KMS-11 (cell line): ENCODE results near the gene TMEM18.
"Not testable (repeated sequence)": the region's sequence is repeated elsewhere in the genome, so short reads cannot be mapped to it uniquely, and the experiment has no call there.

Experiments
- H2AFZ ChIP-seq: fragments of 200-600 bp; sonication (generic); 2 replicates; pipeline ENCODE4 v1.6.1; 2016; ENCODE audit warnings: antibody characterized with exemption, mixed run types, low read depth
- H3K27ac ChIP-seq: fragments of 200-600 bp; sonication (generic); 2 replicates; pipeline ENCODE4 v1.6.1; 2016; ENCODE audit warnings: mild to moderate bottlenecking, mixed run types
- H3K27me3 ChIP-seq: fragments of 200-600 bp; sonication (generic); 2 replicates; pipeline ENCODE4 v1.6.1; 2017; ENCODE audit warnings: mild to moderate bottlenecking, low read depth, mixed run types, moderate library complexity; ENCODE audit not compliant: insufficient read depth
- H3K36me3 ChIP-seq: fragments of 200-600 bp; sonication (generic); 2 replicates; pipeline ENCODE4 v1.6.1; 2017; ENCODE audit warnings: mild to moderate bottlenecking, mixed run types; ENCODE audit not compliant: insufficient read depth
- H3K4me1 ChIP-seq: fragments of 200-600 bp; sonication (generic); 2 replicates; pipeline ENCODE4 v1.6.1; 2016; ENCODE audit warnings: mild to moderate bottlenecking, low read depth, mixed run types; ENCODE audit not compliant: poor library complexity, severe bottlenecking
- H3K4me2 ChIP-seq: fragments of 200-600 bp; sonication (generic); 2 replicates; pipeline ENCODE4 v1.7.0; 2016; ENCODE audit warnings: mild to moderate bottlenecking, mixed run types
- H3K4me3 ChIP-seq: fragments of 200-600 bp; sonication (generic); IDR thresholded peaks from 2 replicates; pipeline ENCODE4 v1.6.1; 2017; ENCODE audit warnings: low read depth, low read length, mixed read lengths; ENCODE audit not compliant: insufficient read depth
- H3K79me2 ChIP-seq: fragments of 200-600 bp; sonication (generic); 2 replicates; pipeline ENCODE4 v1.6.1; 2016; ENCODE audit warnings: low read depth, mixed run types; ENCODE audit not compliant: insufficient read depth
- H3K9ac ChIP-seq: fragments of 200-600 bp; sonication (generic); 2 replicates; pipeline ENCODE4 v1.6.1; 2016; ENCODE audit warnings: mild to moderate bottlenecking, mixed run types
- H4K20me1 ChIP-seq: fragments of 200-600 bp; sonication (generic); 2 replicates; pipeline ENCODE4 v1.6.1; 2016; ENCODE audit warnings: mild to moderate bottlenecking, mixed run types; ENCODE audit not compliant: insufficient read depth
- TF ChIP-seq, protein P1 (sequence below): fragments of 200-600 bp; sonication (generic); conservative IDR thresholded peaks from 2 replicates; pipeline ENCODE4 v1.6.1; 2017; ENCODE audit warnings: low read depth, mild to moderate bottlenecking, antibody characterized with exemption, low read length, moderate library complexity, mixed read lengths

Gene TMEM18

DNA sequence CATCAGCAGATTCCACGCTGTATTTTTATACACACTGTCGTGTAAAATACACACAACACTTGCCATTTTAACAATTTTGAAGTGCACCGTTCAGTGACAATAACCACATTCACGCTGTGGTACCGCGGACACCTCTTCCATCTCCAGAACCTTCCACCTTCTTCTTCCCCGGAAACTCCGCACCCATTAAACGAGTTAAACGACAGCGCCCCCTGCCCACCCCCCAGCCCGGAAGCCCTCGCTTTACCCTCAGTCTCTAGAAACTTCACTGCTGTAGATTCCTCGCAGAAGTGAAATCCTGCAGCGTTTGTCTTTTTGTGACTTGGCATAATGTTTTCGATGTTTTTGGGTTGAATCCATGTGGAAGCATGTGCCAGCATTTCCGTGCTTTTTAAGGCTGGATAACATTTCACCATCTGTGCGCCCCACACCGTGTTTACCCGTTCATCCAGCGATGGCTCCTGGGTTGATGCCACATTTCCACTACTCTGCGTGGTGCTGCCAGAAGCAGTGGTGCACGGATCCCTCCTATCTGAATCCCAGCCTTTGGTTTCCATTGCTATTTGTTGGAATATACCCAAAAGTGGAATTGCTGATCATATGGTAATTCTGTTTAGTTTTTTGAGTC lies 32.0 kb upstream of the TMEM18 start:
- H2AFZ ChIP-seq, result no peak overlapping the region
- TF ChIP-seq, protein P1, sequence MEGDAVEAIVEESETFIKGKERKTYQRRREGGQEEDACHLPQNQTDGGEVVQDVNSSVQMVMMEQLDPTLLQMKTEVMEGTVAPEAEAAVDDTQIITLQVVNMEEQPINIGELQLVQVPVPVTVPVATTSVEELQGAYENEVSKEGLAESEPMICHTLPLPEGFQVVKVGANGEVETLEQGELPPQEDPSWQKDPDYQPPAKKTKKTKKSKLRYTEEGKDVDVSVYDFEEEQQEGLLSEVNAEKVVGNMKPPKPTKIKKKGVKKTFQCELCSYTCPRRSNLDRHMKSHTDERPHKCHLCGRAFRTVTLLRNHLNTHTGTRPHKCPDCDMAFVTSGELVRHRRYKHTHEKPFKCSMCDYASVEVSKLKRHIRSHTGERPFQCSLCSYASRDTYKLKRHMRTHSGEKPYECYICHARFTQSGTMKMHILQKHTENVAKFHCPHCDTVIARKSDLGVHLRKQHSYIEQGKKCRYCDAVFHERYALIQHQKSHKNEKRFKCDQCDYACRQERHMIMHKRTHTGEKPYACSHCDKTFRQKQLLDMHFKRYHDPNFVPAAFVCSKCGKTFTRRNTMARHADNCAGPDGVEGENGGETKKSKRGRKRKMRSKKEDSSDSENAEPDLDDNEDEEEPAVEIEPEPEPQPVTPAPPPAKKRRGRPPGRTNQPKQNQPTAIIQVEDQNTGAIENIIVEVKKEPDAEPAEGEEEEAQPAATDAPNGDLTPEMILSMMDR, result no peak

DNA sequence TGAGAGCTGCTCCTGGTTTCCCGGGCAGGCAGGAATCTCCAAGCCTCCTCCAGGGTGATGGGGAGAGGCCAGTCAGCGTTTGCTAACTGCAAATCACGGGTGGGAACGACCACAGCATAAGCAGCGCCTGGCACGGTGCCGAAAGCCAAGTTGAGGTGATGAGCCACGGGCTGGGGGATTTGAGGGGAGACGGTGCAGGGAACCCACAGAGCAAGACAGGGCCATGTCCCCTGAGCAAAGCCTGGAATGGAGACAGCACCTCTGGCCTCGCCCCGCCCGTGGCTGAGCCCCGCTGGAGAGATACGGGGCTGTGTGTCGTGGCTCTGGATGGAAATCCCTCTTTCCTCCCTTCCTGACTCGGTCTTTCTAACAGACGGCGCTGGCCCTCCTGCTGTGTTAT lies 31.5 kb upstream of the TMEM18 start:
- Histone ChIP-seq H3K9ac (no peak overlapping the region), H3K4me1 (peaks cover 13% of the 10 kb centered on the region), H4K20me1 (no peaks in the 10 kb centered on the region), H3K36me3 (no peaks in the 10 kb centered on the region), H3K27ac (no peak overlapping the region), H3K4me2 (no peak overlapping the region), H2AFZ (no peak overlapping the region), H3K27me3 (0 out of 2 replicates have a peak, but pooled peaks cover 5% of the 10 kb centered on the region), H3K4me3 (no peak overlapping the region), H3K79me2 (no peaks in the 10 kb centered on the region)
- TF ChIP-seq, protein P1, result no peak

More for the DNA sequence above, 32.0 kb upstream of the TMEM18 start:
- Histone ChIP-seq H3K27me3 (0 out of 2 replicates have a peak, but pooled peaks cover 5% of the 10 kb centered on the region), H3K9ac (no peak overlapping the region), H3K4me2 (no peak overlapping the region), H3K4me3 (no peak overlapping the region), H3K4me1 (peaks cover 13% of the 10 kb centered on the region), H4K20me1 (no peaks in the 10 kb centered on the region), H3K79me2 (no peaks in the 10 kb centered on the region), H3K36me3 (no peaks in the 10 kb centered on the region), H3K27ac (no peak overlapping the region)

DNA sequence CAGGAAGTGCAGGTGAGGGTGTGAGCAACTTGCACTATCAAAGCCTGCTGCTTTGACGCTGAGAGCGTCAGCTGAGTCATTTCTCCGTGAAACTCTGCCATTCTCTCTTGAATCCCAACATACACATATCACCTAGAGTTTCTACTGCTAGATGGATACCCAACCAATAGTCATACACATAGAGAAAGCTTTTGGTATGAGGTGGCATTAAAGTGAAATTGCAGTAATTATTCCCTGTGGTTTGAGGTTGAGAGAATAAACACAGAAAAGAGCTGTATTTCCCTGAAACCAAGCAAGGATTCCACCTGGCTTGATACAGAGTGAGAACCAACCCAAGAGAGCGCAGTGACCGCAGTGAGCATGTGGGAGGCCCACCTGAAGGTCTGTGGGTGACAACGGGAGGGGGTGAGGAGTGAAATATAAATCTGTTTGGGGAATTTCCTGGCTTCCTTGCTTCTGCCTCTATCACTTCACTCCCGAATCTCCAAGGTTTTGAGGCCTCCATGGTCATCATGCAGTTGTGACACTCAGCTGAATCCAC lies 28.8 kb upstream of the TMEM18 start:
- no peaks in the 10 kb centered on the region for H4K20me1 ChIP-seq
- no peaks in the 10 kb centered on the region for H3K36me3 ChIP-seq
- no peak overlapping the region for H2AFZ ChIP-seq
- no peak overlapping the region for H3K4me3 ChIP-seq
- no peak overlapping the region for H3K27ac ChIP-seq
- peaks cover 13% of the 10 kb centered on the region for H3K4me1 ChIP-seq
- H3K79me2 ChIP-seq, result no peaks in the 10 kb centered on the region
- no peak overlapping the region for H3K4me2 ChIP-seq
- TF ChIP-seq, protein P1, result no peak
- H3K27me3 ChIP-seq, result 0 out of 2 replicates have a peak, but pooled peaks cover 5% of the 10 kb centered on the region
- no peak overlapping the region for H3K9ac ChIP-seq

DNA sequence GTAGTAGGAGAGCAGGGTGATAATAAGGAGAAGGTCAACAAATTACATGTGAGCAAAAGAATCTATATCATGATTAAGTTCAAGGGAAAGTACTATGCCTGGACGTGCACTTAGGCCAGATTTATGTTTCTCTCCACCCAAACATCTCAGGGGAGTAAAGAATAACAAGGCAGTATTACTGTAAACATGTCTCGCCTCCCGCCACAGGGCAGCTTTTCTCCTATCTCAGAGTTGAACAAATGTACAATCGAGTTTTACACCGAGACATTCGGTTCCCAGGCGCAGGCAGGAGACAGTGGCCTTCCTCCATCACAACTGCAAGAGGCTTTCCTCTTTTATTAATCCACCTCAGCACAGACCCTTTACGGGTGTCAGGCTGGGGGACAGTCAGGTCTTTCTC lies 25.6 kb upstream of the TMEM18 start:
- H3K9ac ChIP-seq, H3K4me2 ChIP-seq, H4K20me1 ChIP-seq, H3K79me2 ChIP-seq, H3K27ac ChIP-seq, H3K27me3 ChIP-seq, H2AFZ ChIP-seq, H3K4me3 ChIP-seq, H3K36me3 ChIP-seq: not testable (repeated sequence)
- H3K4me1 ChIP-seq, result peaks cover 13% of the 10 kb centered on the region

DNA sequence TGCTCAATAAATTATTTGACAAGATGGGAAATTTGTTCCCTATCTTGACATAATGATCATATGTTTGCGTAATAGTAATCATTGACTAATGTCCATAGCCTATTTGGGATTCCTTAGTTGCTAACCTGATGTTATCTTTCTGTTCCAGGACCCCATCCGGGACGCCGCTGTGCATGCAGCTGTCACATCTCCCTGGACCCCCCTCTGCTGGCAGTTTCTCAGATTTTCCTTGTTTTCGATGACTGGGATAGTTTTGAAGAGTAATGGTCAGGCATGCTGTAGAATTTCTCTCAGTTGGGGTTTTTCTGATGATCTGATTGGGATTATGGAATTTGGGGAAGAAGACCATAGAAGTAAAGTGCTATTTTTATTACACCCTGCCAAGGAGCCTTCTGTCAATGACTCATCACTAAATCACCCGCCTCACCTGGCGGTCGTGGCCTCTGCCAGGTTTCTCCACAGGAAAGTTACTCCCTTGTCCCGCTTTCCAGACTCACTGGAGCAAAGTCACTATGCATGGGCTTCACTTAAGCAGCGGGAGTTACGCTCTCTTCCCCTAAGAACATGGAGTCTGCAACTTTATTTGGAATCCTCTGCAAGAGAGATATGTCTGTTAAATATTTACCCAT lies 19.9 kb upstream of the TMEM18 start:
- Histone ChIP-seq H3K79me2 (no peaks in the 10 kb centered on the region), H3K36me3 (no peaks in the 10 kb centered on the region), H3K4me2 (no peak overlapping the region), H2AFZ (no peak overlapping the region), H3K9ac (no peak overlapping the region), H3K4me3 (no peak overlapping the region), H3K4me1 (no peaks in the 10 kb centered on the region), H3K27me3 (no peaks in the 10 kb centered on the region), H4K20me1 (no peaks in the 10 kb centered on the region), H3K27ac (no peak overlapping the region)
- TF ChIP-seq, protein P1, result no peak
